Retinal pigment epithelial cell (primary cell): Measurements from ENCODE around the gene DLG5.

Experiments
- DNase-seq: peaks from one replicate; pipeline ENCODE4 v3.0.0-alpha.2; 2010; ENCODE audit warnings: low read depth
- H3K4me3 ChIP-seq: 2 replicates; pipeline ENCODE4 v1.5.1; 2011; ENCODE audit warnings: mild to moderate bottlenecking, low read length, control low read depth, moderate library complexity
- TF ChIP-seq, protein P1 (sequence below): conservative IDR thresholded peaks from 2 replicates; pipeline ENCODE4 v1.5.1; 2011; ENCODE audit warnings: low read depth, low read length, control low read depth, inconsistent platforms

DLG5 gene

GRCh38 chr10:77890097-77890496, 36.5 kb downstream of the DLG5 start:
- TF ChIP-seq, protein P1, sequence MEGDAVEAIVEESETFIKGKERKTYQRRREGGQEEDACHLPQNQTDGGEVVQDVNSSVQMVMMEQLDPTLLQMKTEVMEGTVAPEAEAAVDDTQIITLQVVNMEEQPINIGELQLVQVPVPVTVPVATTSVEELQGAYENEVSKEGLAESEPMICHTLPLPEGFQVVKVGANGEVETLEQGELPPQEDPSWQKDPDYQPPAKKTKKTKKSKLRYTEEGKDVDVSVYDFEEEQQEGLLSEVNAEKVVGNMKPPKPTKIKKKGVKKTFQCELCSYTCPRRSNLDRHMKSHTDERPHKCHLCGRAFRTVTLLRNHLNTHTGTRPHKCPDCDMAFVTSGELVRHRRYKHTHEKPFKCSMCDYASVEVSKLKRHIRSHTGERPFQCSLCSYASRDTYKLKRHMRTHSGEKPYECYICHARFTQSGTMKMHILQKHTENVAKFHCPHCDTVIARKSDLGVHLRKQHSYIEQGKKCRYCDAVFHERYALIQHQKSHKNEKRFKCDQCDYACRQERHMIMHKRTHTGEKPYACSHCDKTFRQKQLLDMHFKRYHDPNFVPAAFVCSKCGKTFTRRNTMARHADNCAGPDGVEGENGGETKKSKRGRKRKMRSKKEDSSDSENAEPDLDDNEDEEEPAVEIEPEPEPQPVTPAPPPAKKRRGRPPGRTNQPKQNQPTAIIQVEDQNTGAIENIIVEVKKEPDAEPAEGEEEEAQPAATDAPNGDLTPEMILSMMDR = peak; percentile 33
- H3K4me3 ChIP-seq = no peak overlapping the region
- DNase-seq = no peak

- TF ChIP-seq, protein P1 = no peak
- no peak for DNase-seq
- no peak overlapping the region for H3K4me3 ChIP-seq
These were observed 37.2 kb downstream of the DLG5 start for GRCh38 chr10:77889277-77889903.

DNA sequence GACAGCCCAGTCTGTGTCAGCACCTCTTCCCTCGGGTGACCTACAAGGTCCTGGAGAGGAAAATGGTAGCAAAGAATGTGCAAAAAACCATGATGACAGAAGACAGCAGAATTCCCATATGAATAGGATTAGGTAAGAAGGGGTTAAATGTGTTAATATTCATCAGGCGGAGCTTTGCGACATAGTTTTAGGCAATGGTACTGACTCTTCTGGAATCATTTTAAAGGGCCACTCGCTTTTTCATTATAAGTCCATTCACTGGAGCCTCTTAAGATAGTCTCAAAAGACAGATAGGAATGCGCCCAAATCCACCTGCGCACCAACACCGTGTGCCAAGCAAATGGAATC, 38.2 kb downstream of the DLG5 start:
- DNase-seq = no peak

GRCh38 chr10:77887631-77888355, 38.8 kb downstream of the DLG5 start:
- no peak overlapping the region for H3K4me3 ChIP-seq
- DNase-seq = no peak

More for the DNA sequence above, 38.2 kb downstream of the DLG5 start:
- no peak overlapping the region for H3K4me3 ChIP-seq
- TF ChIP-seq, protein P1 = no peak

DNA sequence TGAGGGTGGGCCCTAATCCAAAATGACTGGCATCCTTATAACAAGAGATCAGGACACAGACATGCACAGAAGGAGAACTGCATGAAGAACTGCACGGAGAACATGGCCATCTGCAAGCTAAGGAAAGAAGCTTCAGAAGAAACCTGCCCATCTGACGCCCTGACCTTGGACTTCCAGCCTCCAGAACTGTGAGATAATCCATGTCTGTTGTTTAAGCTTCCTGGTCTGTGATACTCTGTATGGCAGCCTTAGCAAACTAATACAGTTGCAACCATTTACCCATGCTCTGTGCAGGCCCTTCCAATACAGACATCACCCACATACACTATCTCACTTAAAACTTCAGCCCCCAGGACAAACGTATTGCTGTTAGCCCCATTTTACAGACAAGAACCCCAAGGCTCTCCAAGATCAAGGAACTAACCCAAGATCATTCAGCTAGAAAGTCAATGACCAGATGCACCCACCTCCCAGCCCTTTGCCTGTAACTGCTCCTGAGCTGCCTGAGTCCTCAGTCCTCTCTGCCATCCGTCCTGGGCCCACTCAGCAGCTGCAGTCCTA, 39.7 kb downstream of the DLG5 start:
- TF ChIP-seq, protein P1 = no peak

More at GRCh38 chr10:77887631-77888355, 38.8 kb downstream of the DLG5 start:
- TF ChIP-seq, protein P1 = no peak

DNA sequence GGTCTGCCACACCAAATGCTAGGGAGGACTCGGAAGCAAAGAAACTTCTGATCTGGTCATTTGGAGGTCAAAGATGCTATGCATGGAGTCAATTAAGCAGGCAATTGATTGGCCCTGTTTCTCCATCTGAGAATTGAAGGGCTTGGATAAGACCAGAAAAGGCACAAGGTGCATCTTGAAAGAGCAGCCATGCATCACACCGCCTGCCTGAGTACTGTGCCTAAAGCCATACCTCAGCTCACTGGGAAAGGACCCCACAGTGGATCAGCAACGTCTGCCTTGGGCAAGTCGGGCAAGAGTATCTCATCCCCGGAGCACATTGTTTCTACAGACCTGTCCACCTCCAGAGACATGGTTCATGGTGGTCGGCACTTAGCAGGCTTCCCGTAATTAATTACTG, 42.4 kb downstream of the DLG5 start:
- TF ChIP-seq, protein P1 = no peak
- no peak for DNase-seq
- H3K4me3 ChIP-seq = no peak overlapping the region

More for the DNA sequence above, 39.7 kb downstream of the DLG5 start:
- DNase-seq = no peak
- no peak overlapping the region for H3K4me3 ChIP-seq
